B cell (primary cell): ENCODE data around the gene PRUNE2. TPM values are rescaled to one million over a fixed set of nuclear protein-coding genes. Genes with fewer than 3 reads are reported as not detected.

Experiments used
- ATAC-seq: fragments of 200-7000 bp; cut with Tn5 transposase; one replicate; pipeline ENCODE4 v1.10.0; 2021; ENCODE audit warnings: low read depth, mild to moderate bottlenecking, moderate number of reproducible peaks, moderate library complexity
- CTCF ChIA-PET: fragments of 350-600 bp; sonication (Branson Sonifier 250); formaldehyde crosslinking; loops from one replicate; lab custom pipeline; 2021; ENCODE audit warnings: antibody characterized with exemption, inconsistent platforms; lab: Charles Lee
- POLR2A ChIA-PET: fragments of 350-600 bp; sonication (Branson Sonifier 250); formaldehyde crosslinking; loops from one replicate; lab custom pipeline; 2021; ENCODE audit warnings: antibody characterized with exemption; lab: Charles Lee
- DNase-seq: peaks from one replicate; pipeline ENCODE4 v3.0.0; 2013
- H2AFZ ChIP-seq: 2 replicates; pipeline ENCODE4 v1.6.1; 2012; ENCODE audit warnings: mild to moderate bottlenecking, low read depth, low read length; ENCODE audit not compliant: insufficient read depth, poor library complexity, severe bottlenecking
- H3K27ac ChIP-seq, 2 donors: 1 replicate in 1 of 2; 2 replicates in 1 of 2; pipeline ENCODE4 v1.5.1; 2012 to 2013; ENCODE audit warnings: low read length in 2 of 2, mild to moderate bottlenecking in 2 of 2, moderate library complexity in 1 of 2
- H3K27me3 ChIP-seq, 4 experiments: fragments of 200-600 bp in 1 of 4; sonication (generic) in 1 of 4; replicated peaks in 1 of 4; 1 replicate in 2 of 4; 2 replicates in 2 of 4; pipeline versions ENCODE4 v1.6.1 to v1.7.0; 2013 to 2016; ENCODE audit warnings: low read length in 3 of 4, mild to moderate bottlenecking in 2 of 4, mixed read lengths in 1 of 4, moderate library complexity in 1 of 4; ENCODE audit not compliant: insufficient read depth in 4 of 4, control insufficient read depth in 3 of 4; ENCODE audit errors: control extremely low read depth in 1 of 4
- H3K36me3 ChIP-seq, 2 experiments: replicated peaks in 1 of 2; 1 replicate in 1 of 2; 2 replicates in 1 of 2; pipeline versions ENCODE4 v1.6.1 to v1.7.1; 2013; ENCODE audit warnings: low read length in 1 of 2; ENCODE audit not compliant: insufficient read depth in 2 of 2, control insufficient read depth in 1 of 2; ENCODE audit errors: control extremely low read depth in 1 of 2, extremely low read depth in 1 of 2
- H3K4me1 ChIP-seq, 2 donors: fragments of 200-600 bp in 1 of 2; sonication (generic) in 1 of 2; 1 replicate in 1 of 2; 2 replicates in 1 of 2; pipeline versions ENCODE4 v1.5.1 to v1.6.1; 2013 to 2017; ENCODE audit warnings: low read length in 2 of 2; ENCODE audit not compliant: control insufficient read depth in 2 of 2, insufficient read depth in 2 of 2
- H3K4me2 ChIP-seq: replicated peaks from 2 replicates; pipeline ENCODE3; 2012; ENCODE audit warnings: mild to moderate bottlenecking, low read depth, low read length; ENCODE audit not compliant: poor library complexity, severe bottlenecking
- H3K4me3 ChIP-seq, 5 experiments: fragments of 200-600 bp in 1 of 5; sonication (generic) in 1 of 5; 1 replicate in 3 of 5; 2 replicates in 2 of 5; pipeline versions ENCODE4 v1.5.1 to v1.7.0; 2011 to 2016; ENCODE audit warnings: low read length in 4 of 5, mild to moderate bottlenecking in 4 of 5, low read depth in 2 of 5, control low read depth in 1 of 5, moderate library complexity in 1 of 5; ENCODE audit not compliant: insufficient read depth in 1 of 5; ENCODE audit errors: control extremely low read depth in 1 of 5, extremely low read depth in 1 of 5
- H3K79me2 ChIP-seq: fragments of 200-600 bp; sonication (generic); one replicate; pipeline ENCODE4 v1.6.0; 2016; ENCODE audit warnings: low read length; ENCODE audit not compliant: control insufficient read depth, insufficient read depth
- H3K9ac ChIP-seq: fragments of 200-600 bp; sonication (generic); 2 replicates; pipeline ENCODE4 v1.6.1; 2017; ENCODE audit warnings: mild to moderate bottlenecking, low read length, moderate library complexity
- H3K9me3 ChIP-seq, 3 donors: one replicate each; pipeline versions ENCODE4 v1.6.1 to v1.7.1; 2013; ENCODE audit warnings: low read length in 2 of 3; ENCODE audit not compliant: control insufficient read depth in 2 of 3, insufficient read depth in 1 of 3; ENCODE audit errors: control extremely low read depth in 1 of 3
- H4K20me1 ChIP-seq: 2 replicates; pipeline ENCODE4 v1.6.0; 2012; ENCODE audit warnings: mild to moderate bottlenecking, low read length; ENCODE audit not compliant: insufficient read depth, control insufficient read depth, poor library complexity, severe bottlenecking
- H3K27ac Mint-ChIP-seq: one replicate; pipeline ENCODE4 v1.8.0; 2021; ENCODE audit warnings: mixed read lengths
- H3K27me3 Mint-ChIP-seq: one replicate; pipeline ENCODE4 v1.8.0; 2021; ENCODE audit warnings: mixed read lengths
- H3K4me1 Mint-ChIP-seq: one replicate; pipeline ENCODE4 v1.8.0; 2021; ENCODE audit warnings: mixed read lengths
- H3K4me3 Mint-ChIP-seq: one replicate; pipeline ENCODE4 v1.8.0; 2021; ENCODE audit warnings: mixed read lengths
- H3K9me3 Mint-ChIP-seq: one replicate; pipeline ENCODE4 v1.8.0; 2022; ENCODE audit warnings: mixed read lengths; ENCODE audit not compliant: insufficient read depth
- EZH2 ChIP-seq: IDR thresholded peaks from 2 replicates; pipeline ENCODE4 v1.6.1; 2012; ENCODE audit warnings: borderline replicate concordance, low read depth, mild to moderate bottlenecking, moderate library complexity, low read length; ENCODE audit not compliant: insufficient read depth, poor library complexity, severe bottlenecking
- WGBS: methylation state at CpG from one replicate; pipeline ENCODE4 v1.1.5; 2013; ENCODE audit warnings: missing lambda C conversion rate; ENCODE audit not compliant: insufficient coverage; 5-methylcytosine and 5-hydroxymethylcytosine counted together
- intact Hi-C: fragments of 100-400 bp; cut with micrococcal nuclease; formaldehyde crosslinking; loops from one replicate; pipeline ENCODE4 v1.10.0; 2022
- polyA plus RNA-seq: library from polyadenylated mRNA; depleted of rRNA; stranded (reverse); fragments of >200 nt; gene quantifications from 2 replicates; pipeline ENCODE4 v1.2.3, GENCODE V29; 2012
- total RNA-seq, 2 donors: library from RNA; stranded (reverse); fragments of 120-200 nt in 1 of 2; gene quantifications; 1 replicate in 1 of 2; 2 replicates in 1 of 2; pipeline versions ENCODE4 v1.2.3 to v1.2.4, GENCODE V29; 2013 to 2022
- TF ChIP-seq, protein P1 (sequence below): fragments of 200-600 bp; IDR thresholded peaks from one replicate; pipeline ENCODE4 v1.8.0; 2022; ENCODE audit warnings: antibody characterized with exemption, mild to moderate bottlenecking

The PRUNE2 gene
- total and polyA plus RNA-seq, 2 donors (not counting 1 experiment from before 2014, with no cell fraction given), result 0.12 TPM; not detected in 1

DNA sequence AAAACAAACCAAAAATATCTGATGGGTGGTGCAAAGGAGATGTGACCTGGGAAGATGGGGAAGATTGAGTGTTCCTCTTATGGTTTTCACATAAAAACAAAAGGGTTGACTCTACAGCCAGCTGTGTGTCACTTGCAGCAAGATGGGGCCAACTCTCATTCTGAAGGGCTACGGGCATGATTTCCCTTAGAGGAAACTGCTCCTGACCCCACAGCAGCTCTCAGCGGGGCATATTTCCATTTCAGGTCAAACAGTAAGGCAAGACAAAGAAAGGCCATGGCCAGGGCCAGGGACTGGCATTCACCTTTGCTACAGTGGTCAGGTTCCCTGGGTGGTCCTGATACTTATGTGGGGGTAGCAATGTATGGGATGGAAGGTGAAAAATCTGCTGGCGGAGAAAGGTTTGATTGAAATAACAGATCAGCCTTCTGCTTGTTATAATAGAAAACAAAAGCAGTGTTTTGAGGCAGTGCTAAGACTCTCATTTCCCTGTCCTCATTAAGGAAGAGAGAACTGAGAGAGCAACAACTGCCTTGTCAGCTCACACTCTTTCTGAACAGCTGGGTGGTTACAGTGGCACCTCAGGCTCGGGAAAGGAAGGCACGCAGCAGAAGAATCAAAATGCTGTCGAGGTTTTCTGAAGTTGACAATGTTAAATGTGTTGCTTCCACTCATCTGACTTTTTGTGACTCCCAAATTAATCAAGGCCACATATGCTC is 262.4 kb downstream of the PRUNE2 start:
- Histone ChIP-seq H3K9me3 (no peaks in the 10 kb centered on the region), H3K36me3 (no peaks in the 10 kb centered on the region), H2AFZ (peak overlapping the region; percentile 62), H3K9ac (peak overlapping the region; percentile 33), H3K27ac (peak overlapping the region; percentile 54 to 77), H3K79me2 (no peaks in the 10 kb centered on the region), H3K27me3 (no peaks in the 10 kb centered on the region), H3K4me1 (peaks cover 25 to 31% of the 10 kb centered on the region in 2 donors), H3K4me2 (peak overlapping the region; percentile 66), H3K4me3 (peak overlapping the region in 3 of 5 experiments; percentile 24 to 39 (median 25)), H4K20me1 (no peaks in the 10 kb centered on the region)
- DNase-seq (peak; percentile 56), ATAC-seq (peak; percentile 67)
- peak overlapping the region; percentile 71 for H3K27ac Mint-ChIP-seq
- intact Hi-C loops, result no loop called here
- no peaks in the 10 kb centered on the region for H3K27me3 Mint-ChIP-seq
- no peak for TF ChIP-seq EZH2
- TF ChIP-seq, protein P1, sequence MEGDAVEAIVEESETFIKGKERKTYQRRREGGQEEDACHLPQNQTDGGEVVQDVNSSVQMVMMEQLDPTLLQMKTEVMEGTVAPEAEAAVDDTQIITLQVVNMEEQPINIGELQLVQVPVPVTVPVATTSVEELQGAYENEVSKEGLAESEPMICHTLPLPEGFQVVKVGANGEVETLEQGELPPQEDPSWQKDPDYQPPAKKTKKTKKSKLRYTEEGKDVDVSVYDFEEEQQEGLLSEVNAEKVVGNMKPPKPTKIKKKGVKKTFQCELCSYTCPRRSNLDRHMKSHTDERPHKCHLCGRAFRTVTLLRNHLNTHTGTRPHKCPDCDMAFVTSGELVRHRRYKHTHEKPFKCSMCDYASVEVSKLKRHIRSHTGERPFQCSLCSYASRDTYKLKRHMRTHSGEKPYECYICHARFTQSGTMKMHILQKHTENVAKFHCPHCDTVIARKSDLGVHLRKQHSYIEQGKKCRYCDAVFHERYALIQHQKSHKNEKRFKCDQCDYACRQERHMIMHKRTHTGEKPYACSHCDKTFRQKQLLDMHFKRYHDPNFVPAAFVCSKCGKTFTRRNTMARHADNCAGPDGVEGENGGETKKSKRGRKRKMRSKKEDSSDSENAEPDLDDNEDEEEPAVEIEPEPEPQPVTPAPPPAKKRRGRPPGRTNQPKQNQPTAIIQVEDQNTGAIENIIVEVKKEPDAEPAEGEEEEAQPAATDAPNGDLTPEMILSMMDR, result no peak
- 17% methylated on average over 1 of the region's 6 CpGs for WGBS
- H3K4me1 Mint-ChIP-seq, result peaks cover 31% of the 10 kb centered on the region
- CTCF ChIA-PET, result interaction anchor here (0.6 to 1.9 kb wide), 8 partner anchors 10 to 204 kb away, joined by 3 to 5 read pairs (median 3); partner anchors contain the start of gene GCNT1
- POLR2A ChIA-PET, result interaction anchor here (0.6 kb wide), 1 partner anchor 115 kb away, joined by 4 read pairs; no protein-coding TSS in a partner anchor
- no peaks in the 10 kb centered on the region for H3K9me3 Mint-ChIP-seq
- peak overlapping the region; percentile 52 for H3K4me3 Mint-ChIP-seq

DNA sequence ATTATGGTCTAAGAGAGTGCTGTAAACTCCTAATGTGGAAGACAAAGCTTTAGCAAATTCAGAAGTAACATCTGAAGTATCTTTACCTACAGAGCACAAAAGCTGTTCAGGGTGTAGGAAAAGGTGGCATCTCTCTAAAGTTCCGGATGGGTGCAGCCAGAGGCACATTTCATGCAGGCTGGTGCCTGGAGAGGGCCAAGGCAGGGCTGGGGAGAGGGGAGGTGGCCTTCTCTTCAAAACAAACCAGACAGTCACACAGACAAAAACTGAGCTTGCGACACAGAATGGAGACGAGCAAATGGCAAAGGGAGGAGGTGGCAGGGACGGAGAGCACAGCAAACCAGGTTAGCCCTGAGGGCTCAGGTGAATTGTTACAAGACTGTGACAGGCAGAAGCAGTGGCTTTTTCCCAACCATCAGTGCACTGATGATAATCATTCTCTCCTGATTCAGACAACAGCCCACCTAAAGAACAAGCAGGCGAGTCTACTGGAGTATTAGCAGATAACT is 263.2 kb downstream of the PRUNE2 start:
- H3K36me3 ChIP-seq, result no peaks in the 10 kb centered on the region
- H3K4me1 ChIP-seq, result peaks cover 25 to 31% of the 10 kb centered on the region in 2 donors
- 89% methylated on average over 3 of the region's 5 CpGs for WGBS
- no peak overlapping the region for H3K4me3 Mint-ChIP-seq
- ATAC-seq (no peak), DNase-seq (no peak)
- POLR2A ChIA-PET, result no interaction called here
- no peaks in the 10 kb centered on the region for H3K79me2 ChIP-seq
- H3K4me3 ChIP-seq, result no peak overlapping the region
- CTCF ChIA-PET, result interaction anchor here (0.6 to 1.9 kb wide), 6 partner anchors 11 to 195 kb away, joined by 3 to 5 read pairs (median 4); no protein-coding TSS in a partner anchor
- peak overlapping the region; percentile 42 to 77 for H3K27ac ChIP-seq
- H3K4me1 Mint-ChIP-seq, result peaks cover 31% of the 10 kb centered on the region
- H3K27ac Mint-ChIP-seq, result peak overlapping the region; percentile 38
- H3K9me3 Mint-ChIP-seq, result no peaks in the 10 kb centered on the region
- peak overlapping the region; percentile 66 for H3K4me2 ChIP-seq
- H3K9ac ChIP-seq, result no peak overlapping the region
- no peak for TF ChIP-seq EZH2
- TF ChIP-seq, protein P1, result no peak
- H4K20me1 ChIP-seq, result no peaks in the 10 kb centered on the region
- H3K9me3 ChIP-seq, result no peaks in the 10 kb centered on the region
- no peaks in the 10 kb centered on the region for H3K27me3 Mint-ChIP-seq
- intact Hi-C loops, result no loop called here
- H3K27me3 ChIP-seq, result no peaks in the 10 kb centered on the region
- peak overlapping the region; percentile 62 for H2AFZ ChIP-seq
